Heart left ventricle (tissue), 13 donors: ENCODE measurements around the gene FXYD7.

Experiments
- CTCF ChIP-seq, 12 donors: fragments of 200-600 bp; sonication (generic) in 4 of 12; IDR thresholded peaks; one replicate each; pipeline versions ENCODE4 v1.5.0 to v1.8.0; 2018 to 2022; ENCODE audit warnings: antibody characterized with exemption in 12 of 12, mild to moderate bottlenecking in 5 of 12
- POLR2A ChIP-seq, 2 donors: fragments of 450-650 bp; IDR thresholded peaks; one replicate each; pipeline ENCODE4 v1.6.1; 2017; ENCODE audit warnings: antibody characterized with exemption in 2 of 2, mild to moderate bottlenecking in 2 of 2, moderate library complexity in 2 of 2
- donor health status: ischemic (EF 13 %, LVEDD 7.1; RV severe dilation, severe dysfunction).
- donor health status: DM: no; HTN: yes; CAD: no.
- donor health status: DM: no; HTN: no; CAD: no.
- donor health status: ischemic (EF 25% LVEDD 6.9; RV normal size, moderate dysfunction).
- donor health status: ischemic (EF 25% LVEDD 5.7; RV mildly dilated, moderate dysfunction).
- donor health status: ischemic (EF 35%, LVEDD 5.7; RV mildly dilated, moderate dysfunction).
- donor health status: nonischemic (EF 11% LVEDD 7.7; RV severe dilation, severe dysfunction).
- donor health status: DM: yes; HTN: yes; CAD: no.
- donor health status: PGD.
- donor health status: ischemic (EF 29% LVEDD 5.4; RV normal size, mild dysfunction).
- donor health status: nonischemic (EF 23%, LVEDD 6.1; RV moderate dilation, normal function).

DNA sequence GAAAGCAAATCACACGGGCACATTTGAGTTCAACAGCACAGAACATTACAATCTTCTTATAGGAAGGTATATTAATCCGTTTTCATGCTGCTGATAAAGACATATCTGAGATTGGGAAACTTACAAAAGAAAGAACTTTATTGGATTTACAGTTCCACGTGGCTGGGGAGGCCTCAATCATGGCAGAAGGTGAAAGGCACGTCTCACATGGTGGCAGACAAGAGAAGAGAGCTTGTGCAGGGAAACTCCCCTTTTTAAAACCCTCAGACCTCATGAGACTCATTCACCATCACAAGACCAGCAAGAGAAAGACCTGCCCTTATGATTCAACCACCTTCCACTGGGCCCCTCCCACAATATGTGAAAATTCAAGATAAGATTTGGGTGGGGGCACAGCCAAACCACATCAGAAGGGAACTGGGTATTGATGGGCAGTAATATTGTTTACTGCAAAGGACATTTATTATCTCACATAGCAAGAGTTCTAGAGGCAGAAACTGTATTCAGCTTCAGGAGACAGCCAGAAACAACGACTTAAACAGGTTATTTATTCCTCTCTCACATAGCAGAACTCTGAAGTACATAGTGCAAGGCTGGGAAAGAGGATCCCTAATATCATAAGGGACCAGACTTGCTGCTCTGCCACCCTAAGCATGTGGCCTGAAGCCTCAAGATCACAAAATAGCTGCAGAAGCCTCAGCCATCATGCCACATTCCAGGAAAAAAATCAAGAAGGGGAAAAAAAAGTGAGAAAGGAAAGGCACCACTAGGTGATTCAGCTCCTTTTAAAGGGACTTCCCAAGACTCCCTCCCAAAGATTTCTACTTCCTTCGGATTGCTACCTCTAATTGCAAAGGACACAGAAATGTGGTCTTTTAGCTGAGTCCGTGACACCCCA is 34.6 kb downstream of the FXYD7 start:
- TF ChIP-seq POLR2A (IDR thresholded peaks at IDR 0.05) (no peak), CTCF (IDR thresholded peaks at IDR 0.05) (no peak)
